Body of pancreas (tissue), 4 donors: ENCODE results near the gene TENM3. TPM values are rescaled to one million over a fixed set of nuclear protein-coding genes. Genes with fewer than 3 reads are reported as not detected.

ENCODE experiments used
- ATAC-seq: fragments of 150-250 bp; one replicate; pipeline ENCODE4 v1.9.1; 2016
- DNase-seq, 4 donors: peaks; one replicate each; pipeline ENCODE4 v3.0.0-alpha.2; 2019
- H3K27ac ChIP-seq, 4 donors: fragments of 200-600 bp; sonication (generic); 1 replicate in 3 of 4; 2 replicates in 1 of 4; pipeline versions ENCODE4 v1.5.1 to v1.6.1; 2016 to 2019; ENCODE audit warnings: mild to moderate bottlenecking in 1 of 4, mixed read lengths in 1 of 4, moderate library complexity in 1 of 4
- H3K27me3 ChIP-seq, 2 donors: fragments of 200-600 bp; sonication (generic); one replicate each; pipeline ENCODE4 v1.6.0; 2016; ENCODE audit warnings: mild to moderate bottlenecking in 1 of 2
- H3K36me3 ChIP-seq, 2 donors: fragments of 200-600 bp; sonication (generic); replicated peaks in 1 of 2; 2 replicates each; pipeline ENCODE4 v1.5.1; 2016; ENCODE audit warnings: low read depth in 2 of 2; ENCODE audit not compliant: insufficient read depth in 1 of 2
- H3K4me1 ChIP-seq: fragments of 200-600 bp; sonication (generic); one replicate; pipeline ENCODE4 v1.6.0; 2016
- H3K4me3 ChIP-seq, 2 donors: fragments of 200-600 bp; sonication (generic); 1 replicate in 1 of 2; 2 replicates in 1 of 2; pipeline ENCODE4 v1.5.1; 2016 to 2019
- H3K9me3 ChIP-seq, 3 donors: fragments of 200-600 bp; sonication (generic); 1 replicate in 2 of 3; 2 replicates in 1 of 3; pipeline ENCODE4 v1.5.1; 2016
- CTCF ChIP-seq, 7 experiments: fragments of 450-650 bp in 4 of 7; fragments of 200-600 bp in 3 of 7; sonication (generic) in 3 of 7; IDR thresholded peaks; one replicate each; pipeline ENCODE4 v1.5.1; 2016 to 2019; ENCODE audit warnings: antibody characterized with exemption in 7 of 7
- POLR2A ChIP-seq, 3 donors: fragments of 450-650 bp; IDR thresholded peaks; one replicate each; pipeline ENCODE4 v1.6.1; 2016; ENCODE audit warnings: antibody characterized with exemption in 3 of 3, mild to moderate bottlenecking in 2 of 3
- WGBS, 2 donors: methylation state at CpG; one replicate each; pipeline ENCODE4 v1.1.5; 2017; 5-methylcytosine and 5-hydroxymethylcytosine counted together
- intact Hi-C: fragments of 100-400 bp; cut with DNase I; formaldehyde crosslinking; loops from one replicate; pipeline ENCODE4 v1.15.1; 2023
- total RNA-seq, 2 donors: library from RNA; depleted of rRNA; stranded (reverse); fragments of >200 nt; gene quantifications; one replicate each; pipeline ENCODE4 v1.1.0, GENCODE V29; 2016

The TENM3 gene
- total RNA-seq, 2 donors from 2014 or later, result 2.3 to 9.6 TPM

DNA sequence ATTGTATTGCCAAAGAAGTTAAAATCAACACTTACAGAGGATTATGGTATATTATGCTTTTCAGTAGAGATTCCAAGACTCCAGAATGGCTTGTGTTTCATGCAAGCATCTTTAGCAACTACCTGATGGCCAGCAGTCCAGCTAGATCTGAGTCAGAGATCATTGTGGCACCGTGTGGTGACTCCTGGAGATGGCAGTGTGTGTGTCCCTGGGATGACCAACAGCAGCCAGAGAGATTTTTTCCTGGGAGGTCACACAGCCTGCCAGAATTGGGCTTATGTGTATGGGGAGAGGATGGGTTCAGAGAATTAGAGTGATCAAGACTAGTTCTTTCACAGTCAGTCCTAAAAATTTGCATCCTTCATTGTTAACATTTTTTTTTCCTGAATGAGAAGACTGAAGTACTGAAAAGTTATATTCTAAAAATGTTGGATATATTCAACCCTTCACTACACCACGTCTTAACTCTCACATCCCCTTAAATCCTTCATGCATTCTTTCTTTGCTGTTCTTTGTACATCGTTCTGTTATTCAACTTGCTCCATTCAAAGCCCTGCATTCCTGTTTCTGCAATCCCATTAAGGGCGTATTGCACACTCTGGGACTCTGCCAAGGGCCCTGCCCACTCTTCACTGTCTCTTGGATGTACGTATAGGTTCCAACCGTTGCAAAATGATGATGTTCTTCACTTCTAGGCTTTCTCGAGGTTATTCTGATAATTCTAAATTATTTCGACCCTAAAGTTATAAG is 12.4 kb downstream of the TENM3 start:
- TF ChIP-seq CTCF (IDR thresholded peaks at IDR 0.05) (no peak), POLR2A (IDR thresholded peaks at IDR 0.05) (no peak)
- ATAC-seq (no peak), DNase-seq (no peak)
- Histone ChIP-seq H3K9me3 (no peaks in the 10 kb centered on the region), H3K36me3 (no peaks in the 10 kb centered on the region), H3K27ac (no peak overlapping the region), H3K4me3 (no peak overlapping the region), H3K4me1 (no peaks in the 10 kb centered on the region), H3K27me3 (no peaks in the 10 kb centered on the region)
- intact Hi-C loops, result no loop called here
- 59 to 61% methylated on average over 8 of the region's 8 CpGs for WGBS, 2 donors

- Histone ChIP-seq H3K27ac (no peak overlapping the region), H3K27me3 (no peaks in the 10 kb centered on the region), H3K36me3 (no peaks in the 10 kb centered on the region), H3K4me3 (no peak overlapping the region), H3K9me3 (no peaks in the 10 kb centered on the region), H3K4me1 (no peaks in the 10 kb centered on the region)
- DNase-seq (no peak), ATAC-seq (no peak)
- intact Hi-C loops, result no loop called here
- no peak for TF ChIP-seq POLR2A (IDR thresholded peaks at IDR 0.05)
- no peak for TF ChIP-seq CTCF (IDR thresholded peaks at IDR 0.05)
- 84 to 88% methylated on average over 3 of the region's 3 CpGs for WGBS, 2 donors
Measured at GRCh38 chr4:182257016-182257415, 13.8 kb downstream of the TENM3 start.

GRCh38 chr4:182257503-182257902 is 14.3 kb downstream of the TENM3 start:
- no peak for TF ChIP-seq POLR2A (IDR thresholded peaks at IDR 0.05)
- TF ChIP-seq CTCF (IDR thresholded peaks at IDR 0.05), result no peak

DNA sequence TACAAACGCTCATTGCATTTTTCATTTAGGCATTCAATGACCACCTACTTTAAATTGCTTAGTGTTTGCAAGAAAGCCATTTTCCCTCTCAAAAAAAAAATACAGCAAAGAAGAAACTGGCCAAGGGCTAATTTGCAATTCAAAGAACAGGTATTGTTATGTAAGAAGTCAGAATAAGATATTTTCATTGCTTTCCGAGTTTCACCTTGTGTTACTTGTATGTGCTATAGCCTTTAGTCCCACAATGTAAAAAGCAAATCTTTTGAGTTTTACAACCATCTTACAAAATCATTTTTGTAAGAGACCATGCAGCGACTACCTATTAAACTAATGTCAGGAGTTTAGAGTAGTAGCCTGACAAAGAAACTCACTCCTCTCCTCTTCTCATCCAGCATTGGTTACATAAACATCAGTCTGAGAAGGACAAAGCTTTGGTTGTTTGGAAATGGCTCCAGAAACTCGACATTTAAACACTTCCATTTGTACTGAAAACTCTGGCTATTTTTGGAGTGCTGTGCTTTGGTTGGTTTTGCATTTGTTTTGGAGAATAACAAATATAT is 15.3 kb downstream of the TENM3 start:
- DNase-seq (no peak), ATAC-seq (no peak)
- WGBS, 2 donors, result 34 to 55% methylated on average over 4 of the region's 4 CpGs
- no peaks in the 10 kb centered on the region for H3K27me3 ChIP-seq
- H3K36me3 ChIP-seq, result no peaks in the 10 kb centered on the region
- H3K4me1 ChIP-seq, result no peaks in the 10 kb centered on the region
- no peak overlapping the region for H3K27ac ChIP-seq
- intact Hi-C loops, result no loop called here
- no peak overlapping the region for H3K4me3 ChIP-seq
- no peak for TF ChIP-seq POLR2A (IDR thresholded peaks at IDR 0.05)
- TF ChIP-seq CTCF (IDR thresholded peaks at IDR 0.05), result no peak
- no peaks in the 10 kb centered on the region for H3K9me3 ChIP-seq

More at GRCh38 chr4:182257503-182257902, 14.3 kb downstream of the TENM3 start:
- Histone ChIP-seq H3K27me3 (no peaks in the 10 kb centered on the region), H3K36me3 (no peaks in the 10 kb centered on the region), H3K4me3 (no peak overlapping the region), H3K4me1 (no peaks in the 10 kb centered on the region), H3K27ac (no peak overlapping the region), H3K9me3 (no peaks in the 10 kb centered on the region)
- WGBS, 2 donors, result 48 to 62% methylated on average over 3 of the region's 3 CpGs
- DNase-seq (no peak), ATAC-seq (no peak)
- intact Hi-C loops, result no loop called here
